Measurements from ENCODE around the gene TGFBR3. TPM values are rescaled to one million over a fixed set of nuclear protein-coding genes. Genes with fewer than 3 reads are reported as not detected.
A peak's percentile ranks its signal among the peaks of the same experiment; 100 is the strongest.

The TGFBR3 gene
- total RNA-seq (2012; rRNA removed) (8.3 and 11.3 TPM in 2 replicates), polyA plus RNA-seq (2012; rRNA removed) (3.0 and 4.0 TPM in 2 replicates), Bru-seq, nascent RNA (percentile 81 among the genes with signal in this experiment), BruChase-seq, experiment 1, labeled RNA remaining after a 6-hour chase (percentile 69 among the genes with signal in this experiment), BruChase-seq, experiment 2, labeled RNA remaining after a 2-hour chase (percentile 71 among the genes with signal in this experiment)
- polyA plus RNA-seq (2012; cell fraction: cytosol; rRNA removed): 2.6 and 2.7 TPM in 2 replicates
- 2.5 and 8.0 TPM in 2 replicates for polyA plus RNA-seq (2012; cell fraction: nucleus; rRNA removed; ENCODE audit: low replicate concordance)
- long read RNA-seq, full-length matches to known transcripts: 4 of 13 reads
- long read RNA-seq, partial matches to known transcripts: 5 of 13 reads
- long read RNA-seq, other reads (novel, unspliced or antisense): 4 of 13 reads

GRCh38 chr1:91885716-91886506 lies at the start of gene TGFBR3:
Gene TGFBR3, minus strand, starts transcription at chr1:91886151. Its CDS starts 24,620 bp downstream, at chr1:91861531.
- 0% methylated on average over 47 of the region's 92 CpGs; no CpG with 5 or more reads in 1 of the 2 experiments for WGBS, 2 experiments (ENCODE audit: extremely low coverage in 2 of 2, insufficient read length in 1 of 2)
- TF ChIP-seq NFE2L2 (IDR thresholded peaks at IDR 0.05; ENCODE audit: low read depth, low read length) (no peak), RCOR1 (IDR thresholded peaks at IDR 0.05; ENCODE audit: insufficient replicate concordance, low read length) (no peak), ELK1 (IDR thresholded peaks at IDR 0.05; ENCODE audit: borderline replicate concordance, low read depth, low read length) (no peak), MXI1 (IDR thresholded peaks at IDR 0.05; ENCODE audit: borderline replicate concordance, low read depth, low read length) (no peak), CHD1 (IDR thresholded peaks at IDR 0.05; ENCODE audit: low read depth, low read length) (no peak), MAFK (IDR thresholded peaks at IDR 0.05; ENCODE audit: low read depth, low read length) (no peak), BHLHE40 (IDR thresholded peaks at IDR 0.05; ENCODE audit: low read depth, low read length) (no peak), RFX5 (IDR thresholded peaks at IDR 0.05; ENCODE audit: low read depth, low read length) (no peak), POLR2A (IDR thresholded peaks at IDR 0.05; ENCODE audit: low read depth, low read length) (peak; percentile 73), CTCF (conservative IDR thresholded peaks at IDR 0.05; ENCODE audit: low read depth, low read length) (peak; percentile 59)
- TF ChIP-seq, protein P1, sequence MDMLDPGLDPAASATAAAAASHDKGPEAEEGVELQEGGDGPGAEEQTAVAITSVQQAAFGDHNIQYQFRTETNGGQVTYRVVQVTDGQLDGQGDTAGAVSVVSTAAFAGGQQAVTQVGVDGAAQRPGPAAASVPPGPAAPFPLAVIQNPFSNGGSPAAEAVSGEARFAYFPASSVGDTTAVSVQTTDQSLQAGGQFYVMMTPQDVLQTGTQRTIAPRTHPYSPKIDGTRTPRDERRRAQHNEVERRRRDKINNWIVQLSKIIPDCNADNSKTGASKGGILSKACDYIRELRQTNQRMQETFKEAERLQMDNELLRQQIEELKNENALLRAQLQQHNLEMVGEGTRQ (IDR thresholded peaks at IDR 0.05; ENCODE audit: low read depth, low read length): 0 out of 2 replicates have a peak, but pooled peaks have one; percentile 1

More at GRCh38 chr1:91885716-91886506, at the start of gene TGFBR3:
- H3K9me3 ChIP-seq (ENCODE audit: control insufficient read depth, insufficient read depth, low read length): no peaks in the 10 kb centered on the region
- intact Hi-C loops (cut with micrococcal nuclease): loop anchor here (1.0 to 5.0 kb wide), 5 partner anchors 39 to 359 kb away; no protein-coding TSS in a partner anchor
- H2AFZ ChIP-seq (replicated peaks; ENCODE audit: low read length, poor library complexity): peak within 1 kb of the TSS; percentile 98
- H2BK20ac ChIP-seq (ENCODE audit: low read depth, low read length): peak within 1 kb of the TSS; percentile 51
- peak within 1 kb of the TSS; percentile 63 for H2BK5ac ChIP-seq (ENCODE audit: low read depth, low read length, poor library complexity, severe bottlenecking)
- peak within 1 kb of the TSS; percentile 72 for H4K91ac ChIP-seq (ENCODE audit: insufficient read depth, low read depth, low read length)
- in situ Hi-C loops (cut with MboI; ENCODE audit: low sequenced_read_pairs): loop anchor here (10.0 kb wide), 1 partner anchor 151 kb away; no protein-coding TSS in a partner anchor
- H3K27ac ChIP-seq (ENCODE audit: insufficient read depth, low read length): peak within 1 kb of the TSS; percentile 78
- peak within 1 kb of the TSS; percentile 87 for H2AK5ac ChIP-seq (ENCODE audit: low read depth, low read length)
- dilution Hi-C loops (cut with HindIII; ENCODE audit: low sequenced_read_pairs, unreplicated experiment): no loop called here
- peak within 1 kb of the TSS; percentile 78 for H3K14ac ChIP-seq (replicated peaks; ENCODE audit: low read depth, low read length)
- H3K56ac ChIP-seq (ENCODE audit: extremely low read depth, insufficient read depth, low read length): peak within 1 kb of the TSS; percentile 75
- H2BK15ac ChIP-seq (ENCODE audit: low read depth, low read length): peak within 1 kb of the TSS; percentile 61; the same call in 2 of the 3 replicates
- BruUV-seq (replicated peaks): no TSS peak
- H3K79me1 ChIP-seq (ENCODE audit: low read depth in 1 of 2, low read length in 2 of 2): peaks cover 11 to 14% of the 10 kb centered on the region in 2 experiments
- ChIA-PET POLR2A (ENCODE audit: unreplicated experiment) (interaction anchor here (0.5 to 0.6 kb wide), 2 partner anchors 122 to 382 kb away, joined by 5 to 12 read pairs; no protein-coding TSS in a partner anchor), CTCF (interaction anchor here (0.6 to 1.2 kb wide), 4 partner anchors 15 to 357 kb away, joined by 3 read pairs; no protein-coding TSS in a partner anchor)
- no peaks in the 10 kb centered on the region for H3K36me3 ChIP-seq (ENCODE audit: control insufficient read depth, insufficient read depth, low read length)
- peak; percentile 90 for DNase-seq
- peak; percentile 93 for ATAC-seq (ENCODE audit: low read depth)
- peak within 1 kb of the TSS; percentile 90 for H3K23ac ChIP-seq (ENCODE audit: low read depth, low read length)
- peaks cover 7% of the 10 kb centered on the region for H3K4me1 ChIP-seq (ENCODE audit: control insufficient read depth, insufficient read depth, low read length)
- peak within 1 kb of the TSS; percentile 96 for H2BK120ac ChIP-seq (ENCODE audit: low read depth, low read length)
- H3K9ac ChIP-seq (ENCODE audit: low read depth, low read length): peak within 1 kb of the TSS; percentile 93
- peak within 1 kb of the TSS; percentile 54 for H3K18ac ChIP-seq (ENCODE audit: low read depth, low read length)
- H4K5ac ChIP-seq (ENCODE audit: low read depth, low read length): peak within 1 kb of the TSS; percentile 23
- H3K4me3 ChIP-seq (ENCODE audit: insufficient read depth, low read depth, low read length): peak within 1 kb of the TSS; percentile 90
- peak within 1 kb of the TSS; percentile 94 for H2AK9ac ChIP-seq (replicated peaks; ENCODE audit: low read depth, low read length, poor library complexity)
- H4K20me1 ChIP-seq (ENCODE audit: insufficient read depth, low read length): peaks cover 2% of the 10 kb centered on the region
- no peaks in the 10 kb centered on the region for H3K27me3 ChIP-seq (ENCODE audit: control insufficient read depth, insufficient read depth, low read length)
- H4K8ac ChIP-seq (ENCODE audit: low read depth in 2 of 2, low read length in 2 of 2): peak within 1 kb of the TSS; percentile 76 to 78
- H3K4ac ChIP-seq (ENCODE audit: low read depth, low read length): peak within 1 kb of the TSS; percentile 86
- H3K4me2 ChIP-seq (ENCODE audit: low read depth, low read length): peak within 1 kb of the TSS; percentile 98
- no peaks in the 10 kb centered on the region for H3K9me1 ChIP-seq (ENCODE audit: insufficient read depth, low read length)
